ENCODE results near the gene STEAP2. TPM values are rescaled to one million over a fixed set of nuclear protein-coding genes. Genes with fewer than 3 reads are reported as not detected.
"Not testable (repeated sequence)": the region's sequence is repeated elsewhere in the genome, so short reads cannot be mapped to it uniquely, and the experiment has no call there.

The STEAP2 gene
- total RNA-seq, 1 donor from 2014 or later, result 2.3 TPM

DNA sequence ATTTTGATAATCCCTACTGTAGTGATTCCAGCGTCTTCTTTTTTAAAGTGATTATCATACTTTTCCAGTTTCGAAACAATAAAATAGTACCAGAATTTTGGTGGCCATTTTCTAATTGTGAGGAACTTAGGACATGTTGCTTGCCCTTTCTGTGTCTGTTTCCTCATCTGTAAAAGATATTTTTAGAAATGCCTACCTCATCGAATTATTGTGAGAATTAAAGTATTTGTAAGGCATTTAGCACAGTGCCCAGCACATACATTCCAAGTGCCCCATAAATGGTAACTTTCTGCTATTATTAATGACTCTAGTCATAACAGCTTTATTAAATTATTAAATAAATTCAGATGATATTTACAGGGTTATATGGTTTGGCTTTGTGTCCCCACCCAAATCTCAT, 37.2 kb downstream of the STEAP2 start:
- Histone ChIP-seq H3K79me2 (ENCODE audit: insufficient read depth, low read length) (no peaks in the 10 kb centered on the region), H3K4me3 (ENCODE audit: insufficient read depth, low read depth, low read length) (no peak overlapping the region), H3K4me2 (ENCODE audit: low read length) (no peak overlapping the region), H3K9me3 (ENCODE audit: insufficient read depth, low read depth, low read length) (no peaks in the 10 kb centered on the region), H3K36me3 (ENCODE audit: insufficient read depth, low read length) (no peaks in the 10 kb centered on the region), H3K4me1 (ENCODE audit: insufficient read depth, low read length) (peaks cover 11% of the 10 kb centered on the region), H3K27me3 (ENCODE audit: insufficient read depth, low read length) (peaks cover under 1% of the 10 kb centered on the region), H2AFZ (ENCODE audit: low read depth, low read length) (no peak overlapping the region), H4K20me1 (ENCODE audit: insufficient read depth, low read length) (no peaks in the 10 kb centered on the region), H3K27ac (ENCODE audit: low read depth, low read length) (no peak overlapping the region), H3K9ac (ENCODE audit: low read length) (no peak overlapping the region)
- no peak for DNase-seq (ENCODE audit: low read depth)
- H3K27me3 Mint-ChIP-seq (ENCODE audit: low read depth, unreplicated experiment), result peaks cover 7% of the 10 kb centered on the region
- H3K27ac Mint-ChIP-seq (ENCODE audit: unreplicated experiment), result no peak overlapping the region
- peaks cover 10% of the 10 kb centered on the region for H3K4me1 Mint-ChIP-seq (ENCODE audit: low read depth, unreplicated experiment)
- H3K9me3 Mint-ChIP-seq (ENCODE audit: unreplicated experiment), result no peaks in the 10 kb centered on the region
- H3K4me3 Mint-ChIP-seq (ENCODE audit: unreplicated experiment), result no peak overlapping the region
- H3K36me3 Mint-ChIP-seq (ENCODE audit: low read depth, unreplicated experiment), result no peaks in the 10 kb centered on the region
- TF ChIP-seq, protein P1, sequence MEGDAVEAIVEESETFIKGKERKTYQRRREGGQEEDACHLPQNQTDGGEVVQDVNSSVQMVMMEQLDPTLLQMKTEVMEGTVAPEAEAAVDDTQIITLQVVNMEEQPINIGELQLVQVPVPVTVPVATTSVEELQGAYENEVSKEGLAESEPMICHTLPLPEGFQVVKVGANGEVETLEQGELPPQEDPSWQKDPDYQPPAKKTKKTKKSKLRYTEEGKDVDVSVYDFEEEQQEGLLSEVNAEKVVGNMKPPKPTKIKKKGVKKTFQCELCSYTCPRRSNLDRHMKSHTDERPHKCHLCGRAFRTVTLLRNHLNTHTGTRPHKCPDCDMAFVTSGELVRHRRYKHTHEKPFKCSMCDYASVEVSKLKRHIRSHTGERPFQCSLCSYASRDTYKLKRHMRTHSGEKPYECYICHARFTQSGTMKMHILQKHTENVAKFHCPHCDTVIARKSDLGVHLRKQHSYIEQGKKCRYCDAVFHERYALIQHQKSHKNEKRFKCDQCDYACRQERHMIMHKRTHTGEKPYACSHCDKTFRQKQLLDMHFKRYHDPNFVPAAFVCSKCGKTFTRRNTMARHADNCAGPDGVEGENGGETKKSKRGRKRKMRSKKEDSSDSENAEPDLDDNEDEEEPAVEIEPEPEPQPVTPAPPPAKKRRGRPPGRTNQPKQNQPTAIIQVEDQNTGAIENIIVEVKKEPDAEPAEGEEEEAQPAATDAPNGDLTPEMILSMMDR (IDR thresholded peaks at IDR 0.05; ENCODE audit: insufficient read depth, low read depth, low read length), result no peak
- no peak for TF ChIP-seq EZH2 (IDR thresholded peaks at IDR 0.05; ENCODE audit: insufficient read depth, low read length)
- no peak for FAIRE-seq

DNA sequence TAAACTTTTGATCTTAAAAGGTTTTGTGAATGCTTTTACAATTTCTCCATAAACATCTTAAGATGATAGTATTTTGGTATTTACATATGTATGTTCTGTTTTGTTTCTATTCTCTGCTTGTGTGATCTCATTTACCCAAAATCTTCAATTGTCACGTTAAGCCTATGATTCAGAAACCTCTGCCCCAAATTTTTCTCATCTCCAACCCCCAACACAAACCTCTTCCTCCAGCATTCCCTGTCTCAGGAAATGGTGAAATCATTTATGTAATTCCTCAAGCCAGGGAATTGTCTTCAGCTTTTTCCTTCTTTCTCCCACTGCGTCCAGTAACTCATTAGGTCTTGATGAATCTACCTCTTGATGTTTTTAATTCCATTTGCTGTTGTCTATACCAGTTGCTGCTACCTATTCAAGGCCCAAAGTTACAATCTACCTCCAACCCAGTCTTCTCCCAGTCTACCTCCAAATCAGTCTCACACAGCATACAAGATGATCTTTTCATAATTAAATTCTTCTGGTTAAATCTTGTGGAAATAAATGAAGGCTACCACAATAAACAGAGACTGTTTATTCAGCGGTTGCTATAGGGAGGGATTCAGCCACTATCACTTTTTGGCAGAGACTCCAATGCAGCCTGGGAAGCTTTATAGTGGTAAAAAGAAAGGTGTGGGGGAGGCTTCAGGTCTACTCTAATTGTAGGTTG, 39.2 kb downstream of the STEAP2 start:
- Histone ChIP-seq H4K20me1 (ENCODE audit: insufficient read depth, low read length) (no peaks in the 10 kb centered on the region), H3K36me3 (ENCODE audit: insufficient read depth, low read length) (no peaks in the 10 kb centered on the region), H3K4me3 (ENCODE audit: insufficient read depth, low read depth, low read length) (no peak overlapping the region), H3K27me3 (ENCODE audit: insufficient read depth, low read length) (no peaks in the 10 kb centered on the region), H3K9me3 (ENCODE audit: insufficient read depth, low read depth, low read length) (no peaks in the 10 kb centered on the region), H3K27ac (ENCODE audit: low read depth, low read length) (no peak overlapping the region), H2AFZ (ENCODE audit: low read depth, low read length) (no peak overlapping the region), H3K79me2 (ENCODE audit: insufficient read depth, low read length) (no peaks in the 10 kb centered on the region), H3K4me1 (ENCODE audit: insufficient read depth, low read length) (peaks cover 8% of the 10 kb centered on the region), H3K4me2 (ENCODE audit: low read length) (peak overlapping the region; percentile 17), H3K9ac (ENCODE audit: low read length) (no peak overlapping the region)
- Mint-ChIP-seq H3K27me3 (ENCODE audit: low read depth, unreplicated experiment) (peaks cover 7% of the 10 kb centered on the region), H3K9me3 (ENCODE audit: unreplicated experiment) (no peaks in the 10 kb centered on the region), H3K27ac (ENCODE audit: unreplicated experiment) (no peak overlapping the region), H3K4me3 (ENCODE audit: unreplicated experiment) (no peak overlapping the region), H3K4me1 (ENCODE audit: low read depth, unreplicated experiment) (peaks cover 9% of the 10 kb centered on the region), H3K36me3 (ENCODE audit: low read depth, unreplicated experiment) (no peaks in the 10 kb centered on the region)
- FAIRE-seq, result peak; percentile 75
- no peak for TF ChIP-seq EZH2 (IDR thresholded peaks at IDR 0.05; ENCODE audit: insufficient read depth, low read length)
- TF ChIP-seq, protein P1 (IDR thresholded peaks at IDR 0.05; ENCODE audit: insufficient read depth, low read depth, low read length), result no peak
- DNase-seq (ENCODE audit: low read depth), result peak; percentile 57

DNA sequence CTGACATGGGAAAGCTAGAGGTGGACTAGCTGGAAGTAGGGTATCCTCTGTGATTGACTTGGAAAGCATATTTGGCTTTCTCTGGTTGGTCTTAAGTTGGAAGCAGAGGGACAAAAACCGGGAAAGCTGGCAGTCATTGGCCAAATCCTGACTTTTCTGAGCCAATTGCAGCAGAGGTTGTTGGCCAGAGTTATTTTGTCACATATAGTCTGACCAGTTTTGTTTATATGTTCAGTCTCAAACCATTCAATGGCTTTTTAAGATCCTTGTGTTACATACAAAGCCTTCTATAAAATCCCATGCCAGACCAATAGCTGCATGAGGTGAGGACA, 39.7 kb downstream of the STEAP2 start:
- Histone ChIP-seq H3K36me3 (ENCODE audit: insufficient read depth, low read length) (no peaks in the 10 kb centered on the region), H3K79me2 (ENCODE audit: insufficient read depth, low read length) (no peaks in the 10 kb centered on the region), H3K4me3 (ENCODE audit: insufficient read depth, low read depth, low read length) (no peak overlapping the region), H3K27me3 (ENCODE audit: insufficient read depth, low read length) (no peaks in the 10 kb centered on the region), H4K20me1 (ENCODE audit: insufficient read depth, low read length) (no peaks in the 10 kb centered on the region), H2AFZ (ENCODE audit: low read depth, low read length) (no peak overlapping the region), H3K4me2 (ENCODE audit: low read length) (peak overlapping the region; percentile 17), H3K4me1 (ENCODE audit: insufficient read depth, low read length) (peaks cover 7% of the 10 kb centered on the region), H3K27ac (ENCODE audit: low read depth, low read length) (no peak overlapping the region), H3K9ac (ENCODE audit: low read length) (no peak overlapping the region), H3K9me3 (ENCODE audit: insufficient read depth, low read depth, low read length) (no peaks in the 10 kb centered on the region)
- H3K36me3 Mint-ChIP-seq (ENCODE audit: low read depth, unreplicated experiment), result no peaks in the 10 kb centered on the region
- no peak overlapping the region for H3K4me3 Mint-ChIP-seq (ENCODE audit: unreplicated experiment)
- peaks cover 6% of the 10 kb centered on the region for H3K4me1 Mint-ChIP-seq (ENCODE audit: low read depth, unreplicated experiment)
- H3K9me3 Mint-ChIP-seq (ENCODE audit: unreplicated experiment), result no peaks in the 10 kb centered on the region
- H3K27ac Mint-ChIP-seq (ENCODE audit: unreplicated experiment), result no peak overlapping the region
- FAIRE-seq (peak; percentile 72), DNase-seq (ENCODE audit: low read depth) (no peak)
- TF ChIP-seq, protein P1 (IDR thresholded peaks at IDR 0.05; ENCODE audit: insufficient read depth, low read depth, low read length), result no peak
- H3K27me3 Mint-ChIP-seq (ENCODE audit: low read depth, unreplicated experiment), result peaks cover 3% of the 10 kb centered on the region

- H3K4me1 Mint-ChIP-seq (ENCODE audit: low read depth, unreplicated experiment); H4K20me1 ChIP-seq (ENCODE audit: insufficient read depth, low read length); DNase-seq (ENCODE audit: low read depth); H3K27me3 ChIP-seq (ENCODE audit: insufficient read depth, low read length); H3K36me3 Mint-ChIP-seq (ENCODE audit: low read depth, unreplicated experiment); H2AFZ ChIP-seq (ENCODE audit: low read depth, low read length); H3K27ac Mint-ChIP-seq (ENCODE audit: unreplicated experiment); H3K4me3 ChIP-seq (ENCODE audit: insufficient read depth, low read depth, low read length); H3K4me1 ChIP-seq (ENCODE audit: insufficient read depth, low read length); H3K27me3 Mint-ChIP-seq (ENCODE audit: low read depth, unreplicated experiment); H3K36me3 ChIP-seq (ENCODE audit: insufficient read depth, low read length); H3K9ac ChIP-seq (ENCODE audit: low read length); H3K27ac ChIP-seq (ENCODE audit: low read depth, low read length); H3K9me3 ChIP-seq (ENCODE audit: insufficient read depth, low read depth, low read length); H3K4me2 ChIP-seq (ENCODE audit: low read length); H3K79me2 ChIP-seq (ENCODE audit: insufficient read depth, low read length); H3K4me3 Mint-ChIP-seq (ENCODE audit: unreplicated experiment); H3K9me3 Mint-ChIP-seq (ENCODE audit: unreplicated experiment): not testable (repeated sequence)
- peak; percentile 20 for FAIRE-seq
These were observed 44.5 kb downstream of the STEAP2 start for GRCh38 chr7:90256011-90256410.
